H1 (cell line): Measurements from ENCODE around the gene MGMT. TPM values are rescaled to one million over a fixed set of nuclear protein-coding genes. Genes with fewer than 3 reads are reported as not detected.

Source experiments
- BACH1 ChIP-seq: IDR thresholded peaks from 2 replicates; pipeline ENCODE4 v1.6.1; 2012; ENCODE audit warnings: low read length, improper control_type of control experiment
- CTCF ChIP-seq, 3 experiments: IDR thresholded peaks; 1 replicate in 2 of 3; 2 replicates in 1 of 3; pipeline versions ENCODE4 v1.5.1 to v1.6.1; 2011; ENCODE audit warnings: low read length in 3 of 3, mild to moderate bottlenecking in 3 of 3, inconsistent platforms in 2 of 3, low read depth in 1 of 3, moderate library complexity in 1 of 3; ENCODE audit not compliant: insufficient read depth in 1 of 3; ENCODE audit errors: control extremely low read depth in 1 of 3
- GABPA ChIP-seq: IDR thresholded peaks from 2 replicates; pipeline ENCODE4 v1.6.1; 2011; ENCODE audit warnings: mild to moderate bottlenecking, low read length, moderate library complexity, borderline replicate concordance; ENCODE audit not compliant: insufficient read depth
- HDAC6 ChIP-seq: IDR thresholded peaks from one replicate; pipeline ENCODE4 v1.7.1; 2012; ENCODE audit warnings: low read depth, mild to moderate bottlenecking, inconsistent platforms, low read length, moderate library complexity
- NANOG ChIP-seq: IDR thresholded peaks from 2 replicates; pipeline ENCODE4 v1.6.1; 2011; ENCODE audit warnings: low read length, low read depth, mild to moderate bottlenecking, inconsistent platforms; ENCODE audit not compliant: insufficient read depth, poor library complexity, severe bottlenecking
- SP4 ChIP-seq: IDR thresholded peaks from 2 replicates; pipeline ENCODE4 v1.6.1; 2012; ENCODE audit warnings: low read length, inconsistent platforms
- TEAD4 ChIP-seq: IDR thresholded peaks from 2 replicates; pipeline ENCODE4 v1.6.1; 2012; ENCODE audit warnings: low read depth, low read length, inconsistent platforms, mixed read lengths
- polyA plus RNA-seq, 7 experiments: library from polyadenylated mRNA; depleted of rRNA in 3 of 7; stranded (reverse) in 5 of 7; unstranded in 2 of 7; fragments of >200 nt in 5 of 7; fragments of 200-250 nt in 2 of 7; gene quantifications; 1 replicate in 5 of 7; 2 replicates in 1 of 7; 4 replicates in 1 of 7; pipeline versions ENCODE4 v1.2.1 to v1.2.3, GENCODE V29; 2011 to 2013; ENCODE audit warnings: missing spikeins in 2 of 7, mixed read lengths in 2 of 7
- total RNA-seq: library from RNA; stranded (reverse); fragmentation: NEBNext Ultra II Directional; extraction: Animal tissue kit (Norgen Biotek cat#: 25700); gene quantifications from 2 replicates; pipeline ENCODE4 v1.2.1, GENCODE V29; 2021

Gene MGMT
- total and polyA plus RNA-seq, 2 of the 8 experiments (the other 6 are each of a cell fraction or from before 2014, with no cell fraction given): 9.9 to 10.7 TPM

GRCh38 chr10:129536336-129536735, 69.3 kb downstream of the MGMT start (continued):
- TF ChIP-seq CTCF (IDR thresholded peaks at IDR 0.05; ENCODE audit: control extremely low read depth in 1 of 3, insufficient read depth in 1 of 3, low read depth in 1 of 3, low read length in 3 of 3) (no peak), BACH1 (no peak), TEAD4 (no peak), SP4 (no peak), NANOG (no peak), HDAC6 (no peak), GABPA (no peak)
